Measurements from ENCODE around the gene IL18.
"Not testable (repeated sequence)": the region's sequence is repeated elsewhere in the genome, so short reads cannot be mapped to it uniquely, and the experiment has no call there.

Gene IL18

DNA sequence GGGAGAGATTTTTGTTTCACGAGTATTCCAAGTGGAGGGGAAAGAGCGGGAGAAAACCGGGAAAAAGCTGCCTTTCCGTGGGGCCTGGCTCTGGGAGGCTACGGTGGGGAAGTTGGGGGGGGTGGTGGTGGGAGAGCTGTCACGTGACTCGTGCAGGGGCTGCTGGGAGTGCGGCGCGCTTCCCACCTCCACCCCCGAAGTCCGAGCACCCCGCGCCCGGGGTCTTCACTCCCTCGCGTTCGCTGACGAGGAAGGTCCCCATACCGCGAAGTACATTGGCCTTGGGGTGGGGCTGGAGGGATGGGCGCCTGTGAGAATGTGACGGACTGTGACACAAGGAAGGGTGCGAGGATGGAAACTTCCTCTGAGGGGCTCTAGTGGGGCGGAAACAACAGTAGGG is 3.3 kb upstream of the IL18 start, which contains the start of gene TEX12:
TEX12 (plus strand) TSS at position 228 of the 400 bp plus-strand sequence. CDS start 1,897 bp downstream, outside the sequence.
- DNase-seq = no peak

DNA sequence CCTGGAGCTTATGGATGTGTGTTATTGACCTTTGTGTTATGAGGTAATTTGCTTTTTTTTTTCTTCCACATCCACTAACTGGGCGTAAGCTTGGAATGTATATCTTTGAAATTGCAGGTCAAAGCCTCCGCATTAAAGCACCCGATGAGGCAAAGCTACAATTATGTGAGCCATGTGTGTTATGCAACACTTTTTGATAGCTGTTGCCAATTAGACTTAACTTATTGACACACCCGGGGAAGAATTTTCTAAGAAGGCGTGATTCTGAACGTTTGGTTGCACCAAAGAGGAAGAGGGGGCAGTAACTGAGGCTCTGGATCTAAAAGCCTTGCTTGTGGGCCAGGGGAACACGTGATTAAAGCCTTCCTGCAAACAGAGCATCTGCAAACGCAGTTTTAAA is 2.7 kb upstream of the IL18 start:
- DNase-seq = peak in 3 of 4 experiments; percentile 30 to 43 (median 31)

- DNase-seq = peak in 2 of 4 experiments; percentile 17 to 20
These were observed 1.2 kb upstream of the IL18 start for GRCh38 chr11:112165049-112165448.

DNA sequence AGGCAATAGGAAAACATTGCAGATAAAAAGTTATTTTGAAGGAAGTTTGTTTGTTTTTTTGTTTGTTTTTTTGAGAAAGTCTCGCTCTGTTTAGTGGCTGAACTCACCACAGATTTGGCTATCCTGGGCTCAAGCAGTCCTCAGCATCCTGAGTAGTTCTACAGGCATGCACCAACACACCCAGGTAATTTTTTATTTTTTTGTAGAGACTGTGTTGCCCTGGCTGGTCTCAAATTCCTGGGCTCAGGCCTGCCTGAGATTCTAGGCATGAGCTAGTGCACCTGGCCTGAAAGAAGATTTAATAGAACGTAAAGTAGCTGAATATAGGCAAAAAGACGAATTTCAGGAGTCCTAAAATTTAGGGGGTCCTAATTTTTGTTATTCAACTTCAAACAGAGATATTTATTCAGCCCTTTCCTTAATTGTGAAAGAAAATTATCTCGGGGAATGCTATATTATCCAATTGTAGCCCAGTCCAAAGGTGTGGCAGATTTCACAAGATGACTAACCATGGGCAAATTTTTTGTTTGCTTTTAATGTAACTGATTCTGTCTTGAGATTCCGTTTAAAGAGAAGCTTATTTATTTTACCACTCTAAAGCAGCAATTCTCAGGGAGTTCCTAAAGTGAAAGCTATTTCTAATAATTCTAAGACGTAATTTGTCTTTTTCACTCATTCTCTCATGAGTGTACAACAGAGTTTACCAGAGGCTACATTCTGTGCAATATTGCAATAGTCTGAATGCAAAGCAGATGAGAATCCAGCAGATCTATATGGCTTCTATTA is 940 bp downstream of the IL18 start:
- DNase-seq = peak in 1 of 4 experiments; percentile 11

DNA sequence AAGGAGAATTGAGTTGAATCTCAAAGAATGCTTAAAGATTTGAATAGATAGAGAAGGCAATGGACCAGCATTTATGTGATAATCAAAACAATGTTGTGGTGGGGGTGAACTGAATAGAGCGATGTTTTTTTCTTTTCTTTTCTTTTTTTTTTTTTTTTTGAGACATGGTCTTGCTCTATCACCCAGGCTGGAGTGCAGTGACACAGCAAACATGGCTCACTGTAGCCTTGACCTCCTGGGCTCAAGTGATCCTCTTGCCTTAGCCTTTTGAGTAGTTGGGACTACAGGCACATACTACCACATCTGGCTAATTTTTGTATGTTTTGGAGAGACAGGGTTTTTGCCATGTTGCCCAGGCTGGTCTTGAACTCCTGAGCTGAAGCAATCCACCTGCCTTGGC is 1.7 kb downstream of the IL18 start:
- DNase-seq = not testable (repeated sequence)

DNA sequence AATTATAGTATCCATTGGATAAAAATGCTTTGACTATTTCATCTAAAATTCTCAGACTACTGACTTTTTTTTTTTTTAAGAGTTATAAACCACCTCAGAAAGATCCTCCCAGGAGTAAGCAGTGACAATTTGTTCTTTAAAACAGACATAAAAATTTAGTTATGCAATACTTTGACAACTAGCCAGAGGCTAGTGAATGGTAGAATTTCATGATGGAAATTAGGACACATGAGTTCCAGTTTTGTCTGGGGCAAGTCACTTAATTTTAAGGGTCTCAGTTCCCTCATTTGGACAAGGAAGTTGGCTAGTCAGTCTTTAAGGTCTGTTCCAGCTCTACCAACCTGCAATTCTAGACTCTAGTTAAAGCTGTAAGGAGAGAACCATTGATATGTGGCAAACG is 2.9 kb downstream of the IL18 start:
- peak; percentile 17 to 63 (median 50) for DNase-seq

- DNase-seq = peak in 3 of 4 experiments; percentile 39 to 55 (median 43)
These were observed 3.6 kb downstream of the IL18 start for GRCh38 chr11:112160091-112160848.

GRCh38 chr11:112159098-112160065 is 4.5 kb downstream of the IL18 start:
- DNase-seq = peak; percentile 43 to 79 (median 66)

GRCh38 chr11:112156956-112157766 is 6.7 kb downstream of the IL18 start:
- peak; percentile 73 to 96 (median 86) for DNase-seq

DNA sequence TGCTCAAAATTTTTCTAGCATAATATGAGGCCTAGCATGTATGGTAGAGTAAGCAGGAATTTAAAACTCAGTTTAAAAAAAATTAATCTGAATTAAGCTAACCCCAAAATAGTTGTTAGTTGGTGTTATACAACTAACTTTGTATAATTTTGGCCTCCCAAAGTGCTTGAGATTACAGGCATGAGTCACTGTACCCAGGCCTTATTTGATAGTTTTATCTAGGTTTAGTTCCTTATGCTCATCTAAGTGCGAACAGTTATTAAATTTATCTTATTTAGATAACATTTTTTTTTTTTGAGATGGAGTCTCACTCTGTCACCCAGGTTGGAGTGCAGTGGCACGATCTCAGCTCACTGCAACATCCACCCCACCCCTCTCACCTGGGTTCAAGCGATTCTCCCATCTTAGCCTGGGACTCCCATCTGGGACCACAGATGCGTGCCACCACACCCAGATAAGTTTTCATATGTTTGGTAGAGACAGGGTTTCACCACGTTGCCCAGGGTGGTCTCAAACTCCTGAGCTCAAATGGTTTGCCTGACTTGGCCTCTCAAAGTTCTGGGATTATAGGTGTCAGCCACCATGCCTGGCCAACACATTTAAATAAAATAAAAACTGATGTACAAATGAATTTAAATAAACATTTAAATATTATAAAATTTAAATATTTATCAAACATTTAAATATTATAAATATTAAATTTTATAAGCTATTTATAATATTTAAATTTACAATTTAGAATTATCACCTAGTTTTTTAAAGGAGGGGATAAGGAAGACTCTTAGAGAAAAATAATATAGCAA is 7.5 kb downstream of the IL18 start:
- DNase-seq = no peak

DNA sequence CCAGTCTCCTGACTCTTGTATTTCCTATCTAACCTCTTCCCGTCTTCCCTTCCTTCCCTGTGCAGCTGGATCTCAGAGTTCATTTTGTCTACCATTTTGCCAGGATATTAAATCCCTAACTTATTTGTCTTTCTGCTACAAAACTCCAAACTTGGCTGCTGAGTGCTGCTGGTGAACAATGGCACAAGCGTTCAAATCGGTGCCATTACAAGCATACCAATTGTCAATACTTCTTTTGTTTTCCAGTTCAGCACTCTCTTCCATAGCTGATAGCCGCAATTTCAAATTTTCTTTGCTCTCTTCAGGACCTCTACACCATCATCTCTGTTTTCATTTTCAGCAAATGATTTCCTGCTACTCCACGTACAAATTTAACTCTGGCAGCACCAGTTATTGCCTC is 13.4 kb downstream of the IL18 start:
- DNase-seq = no peak

DNA sequence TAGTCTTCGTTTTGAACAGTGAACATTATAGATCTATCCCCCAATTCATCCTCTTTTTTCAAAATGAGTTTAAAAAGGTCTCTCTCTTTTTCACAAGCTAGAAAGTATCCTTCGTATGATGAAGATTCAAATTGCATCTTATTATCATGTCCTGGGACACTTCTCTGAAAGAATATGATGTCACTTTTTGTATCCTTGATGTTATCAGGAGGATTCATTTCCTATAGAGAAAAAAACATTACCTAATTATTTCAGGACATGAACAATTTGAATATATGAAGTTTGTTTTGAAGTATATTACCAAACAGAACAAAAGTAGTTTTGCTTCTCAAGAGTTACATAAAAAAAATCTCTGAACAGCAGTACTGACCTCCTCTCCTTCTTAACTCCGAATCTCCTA is 20.3 kb downstream of the IL18 start:
- no peak for DNase-seq

- DNase-seq = peak in 1 of 4 experiments; percentile 18
These were observed 29.4 kb downstream of the IL18 start for GRCh38 chr11:112134473-112134872.

GRCh38 chr11:112132737-112133136 is 31.2 kb downstream of the IL18 start:
- peak in 3 of 4 experiments; percentile 16 to 30 (median 21) for DNase-seq

DNA sequence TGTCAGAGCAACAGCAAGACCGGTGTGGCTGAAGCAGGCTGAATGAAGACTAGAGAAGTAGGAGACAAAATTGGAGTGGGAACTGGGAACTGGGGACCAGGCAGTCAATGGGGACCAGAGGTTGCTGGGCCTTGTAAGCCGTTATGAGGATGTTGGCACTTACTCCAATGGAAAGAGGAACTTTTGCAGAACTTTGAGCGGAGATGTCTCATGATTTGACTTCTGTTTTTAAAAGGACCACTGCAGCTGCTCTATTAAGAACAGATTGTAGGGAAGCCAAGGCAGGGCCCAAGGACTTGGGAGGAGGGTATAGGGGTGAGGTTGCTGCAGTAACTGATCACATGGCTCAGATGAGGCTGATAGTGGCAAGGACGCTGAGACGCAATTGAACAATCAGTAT is 34.2 kb downstream of the IL18 start:
- peak; percentile 82 to 94 (median 88) for DNase-seq

GRCh38 chr11:112128483-112129121 is 35.3 kb downstream of the IL18 start:
- peak; percentile 45 to 69 (median 63) for DNase-seq

DNA sequence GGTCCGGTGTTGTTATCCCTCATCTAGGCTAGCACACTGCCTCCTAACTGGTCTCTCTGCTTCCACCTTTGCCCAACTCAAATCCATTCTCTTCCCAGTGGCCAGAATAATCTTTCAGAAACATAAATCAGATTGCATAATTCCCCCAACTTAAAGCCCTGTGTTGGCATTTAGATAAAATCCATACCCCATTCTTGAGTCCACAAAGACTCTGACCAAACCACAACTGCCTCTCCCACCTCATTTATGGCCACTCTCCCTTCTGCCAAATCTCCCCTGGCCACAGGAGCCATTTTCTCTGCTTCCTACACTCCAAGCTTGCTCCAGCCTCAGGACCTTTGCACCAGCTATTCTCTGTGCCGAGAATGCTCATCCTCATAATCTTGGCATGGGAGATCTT is 36.8 kb downstream of the IL18 start:
- DNase-seq = no peak

DNA sequence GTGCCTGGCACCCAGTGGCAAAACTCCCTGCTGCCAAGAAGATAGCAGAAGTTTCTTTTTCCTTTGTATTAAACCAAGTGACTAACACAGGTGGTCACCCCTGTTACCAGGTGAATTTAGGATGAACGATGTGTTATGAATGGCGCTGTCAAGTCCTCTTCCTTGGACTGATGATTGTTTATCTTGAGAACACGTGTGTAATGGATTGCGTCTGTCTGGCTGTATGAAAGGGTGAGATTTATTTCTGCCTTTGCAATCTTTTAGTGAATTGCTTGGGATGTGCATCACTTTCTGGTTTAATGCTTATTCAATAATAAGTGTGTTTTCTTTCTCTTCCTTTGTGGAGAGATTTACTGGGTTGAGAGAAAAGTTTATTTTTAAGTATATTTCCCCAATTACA is 40.8 kb downstream of the IL18 start:
- no peak for DNase-seq

DNA sequence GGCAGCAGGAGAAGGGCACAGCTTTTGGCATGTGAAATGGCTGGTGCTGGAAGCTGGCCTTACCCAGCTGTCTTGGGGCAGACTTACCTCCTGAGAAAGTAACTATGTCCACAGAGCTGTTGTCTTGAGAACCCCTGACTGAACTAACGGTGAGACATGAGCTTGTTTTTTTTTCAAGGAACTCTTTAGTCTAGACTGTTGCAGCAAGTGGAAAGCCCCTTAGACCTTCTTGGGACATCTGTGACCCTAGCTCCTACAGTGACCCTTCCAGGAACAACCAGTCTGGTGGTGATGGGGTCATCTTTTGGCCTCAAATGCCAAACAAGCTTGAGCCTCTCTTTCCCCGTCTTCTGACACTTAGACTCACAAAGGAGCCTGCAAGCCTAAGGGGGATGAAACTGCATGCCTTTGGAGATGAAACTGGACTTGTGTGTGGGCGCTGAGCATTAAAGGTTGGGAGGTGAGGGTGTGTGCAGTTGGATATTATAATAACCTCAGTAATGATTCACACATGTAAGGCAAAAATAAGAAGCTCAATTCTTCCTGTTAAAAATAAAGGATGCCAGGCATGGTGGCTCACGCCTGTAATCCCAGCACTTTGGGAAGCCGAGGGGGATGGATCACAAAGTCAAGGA is 41.8 kb downstream of the IL18 start:
- DNase-seq = peak in 3 of 4 experiments; percentile 21 to 58 (median 22)

GRCh38 chr11:112118176-112118575 is 45.7 kb downstream of the IL18 start:
- no peak for DNase-seq

Data from suppressor macrophage (primary cell).